ENCODE measurements around the gene POTEF.
"Not testable (repeated sequence)": the region's sequence is repeated elsewhere in the genome, so short reads cannot be mapped to it uniquely, and the experiment has no call there.

The POTEF gene

DNA sequence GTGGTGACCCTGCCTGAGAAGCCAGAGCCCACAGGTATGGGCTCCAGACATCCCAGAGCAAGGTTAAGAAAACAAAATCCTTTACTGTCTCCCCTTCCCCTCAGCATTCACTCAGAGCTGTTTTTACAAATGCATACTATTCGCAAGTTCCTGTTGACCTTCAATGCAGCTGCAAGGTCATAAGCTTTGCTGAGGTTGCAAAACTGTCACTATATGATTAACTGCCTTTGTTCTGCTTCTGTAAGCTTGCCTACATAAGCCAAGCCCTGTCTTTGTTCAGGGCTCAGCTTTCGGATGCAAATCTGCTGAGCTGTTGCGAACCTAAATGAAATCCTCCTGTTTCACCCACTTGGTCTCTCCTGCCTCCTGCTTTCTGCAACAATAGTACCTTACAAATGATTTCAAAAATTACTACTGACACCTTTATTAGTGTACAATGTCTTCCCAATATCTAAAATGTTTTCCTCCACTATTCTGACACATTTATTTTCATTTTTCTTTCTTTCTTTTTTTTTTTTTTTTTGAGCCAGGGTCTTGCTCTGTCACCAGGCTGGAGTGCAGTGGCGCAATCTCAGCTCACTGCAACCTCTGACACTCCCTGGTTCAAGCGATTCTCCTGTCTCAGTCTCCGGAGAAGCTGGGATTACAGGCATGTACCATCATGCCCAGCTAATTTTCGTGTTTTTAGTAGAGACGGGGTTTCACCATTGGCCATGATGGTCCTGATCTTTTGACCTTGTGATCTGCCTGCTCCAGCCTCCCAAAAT, 26.2 kb downstream of the POTEF start:
- DNase-seq: not testable (repeated sequence)

GRCh38 chr2:130062645-130063044, 66.4 kb downstream of the POTEF start:
- DNase-seq: not testable (repeated sequence)

DNA sequence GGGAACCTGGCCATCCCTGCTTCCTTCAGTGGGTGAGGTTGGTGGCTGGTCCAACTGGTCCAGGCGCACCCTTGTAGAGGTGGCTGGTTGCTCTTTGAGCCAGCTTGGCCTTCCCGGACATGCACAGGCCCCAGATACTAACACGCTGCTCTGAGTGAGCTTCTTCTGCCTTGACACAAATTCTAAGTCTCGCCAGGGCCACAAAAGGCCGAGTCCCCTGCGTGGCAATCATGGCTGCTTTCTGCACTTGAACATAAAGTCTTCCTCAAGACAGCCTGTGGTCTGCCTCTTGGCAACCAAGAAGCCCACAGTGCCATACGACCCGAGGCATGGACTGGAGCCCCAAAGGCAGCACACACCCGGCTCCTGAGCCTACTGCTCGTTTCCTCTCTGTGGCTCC, 69.0 kb downstream of the POTEF start:
- DNase-seq: not testable (repeated sequence)

DNA sequence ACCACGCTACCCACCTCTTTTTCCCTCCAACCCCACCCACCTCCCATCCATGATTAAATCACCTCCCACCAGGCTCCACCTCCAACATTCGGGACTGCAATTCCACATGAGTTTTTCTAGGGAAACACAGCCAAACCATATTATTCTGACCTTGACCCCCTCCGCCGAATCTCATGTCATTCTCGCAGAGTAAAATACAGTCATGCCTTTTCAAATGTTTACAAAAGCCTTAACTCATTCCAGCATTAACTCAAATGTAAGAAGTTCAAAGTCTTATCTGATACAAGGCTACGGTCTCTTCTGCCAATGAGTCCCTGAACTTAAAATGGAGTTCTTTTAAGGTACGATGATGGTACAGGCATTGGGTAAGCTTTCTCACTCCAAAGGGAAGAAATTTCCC, 72.7 kb downstream of the POTEF start:
- DNase-seq: not testable (repeated sequence)

DNA sequence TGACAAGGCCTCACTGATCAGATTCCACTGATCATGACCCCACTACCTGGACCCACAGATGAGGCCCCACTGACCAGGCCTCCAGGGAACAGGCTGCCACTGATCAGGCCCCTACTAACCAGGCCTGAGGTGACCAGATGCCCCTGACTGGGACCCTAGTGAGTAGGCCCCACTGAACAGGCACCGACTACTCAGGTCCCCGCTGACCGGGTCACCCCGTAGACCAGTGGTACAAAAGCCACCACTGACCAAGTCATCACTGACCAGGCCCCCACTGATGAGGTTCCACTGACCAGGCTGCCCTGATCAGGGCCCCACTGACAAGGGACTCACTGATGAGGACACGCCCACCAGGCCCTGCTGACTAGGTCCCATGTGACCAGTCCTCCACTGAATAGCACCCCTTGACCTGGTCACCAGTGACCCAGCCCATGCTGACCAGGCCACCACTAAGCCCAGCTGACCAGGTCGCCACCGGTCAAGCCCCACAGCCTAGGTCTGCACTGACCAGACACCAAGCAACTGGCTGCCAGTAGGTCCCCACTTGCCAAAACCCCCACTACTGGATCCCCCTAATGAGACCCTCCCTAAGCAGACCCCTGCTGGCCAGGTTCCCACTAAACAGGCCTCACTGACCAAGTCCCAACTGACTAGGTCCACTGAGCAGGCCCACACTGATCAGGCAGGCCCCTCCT, 75.7 kb downstream of the POTEF start:
- not testable (repeated sequence) for DNase-seq

- DNase-seq: not testable (repeated sequence)
Observed at GRCh38 chr2:130052376-130052775, 76.6 kb downstream of the POTEF start.

GRCh38 chr2:130048422-130048821, 80.6 kb downstream of the POTEF start:
- not testable (repeated sequence) for DNase-seq

- DNase-seq: not testable (repeated sequence)
Observed at GRCh38 chr2:130038265-130038603, 90.8 kb downstream of the POTEF start.

- not testable (repeated sequence) for DNase-seq
Observed at GRCh38 chr2:130025931-130026330, 103.1 kb downstream of the POTEF start.
